GM06990 (cell line): ENCODE measurements around the gene PDLIM3.

Experiments used
- DNase-seq: peaks from one replicate; pipeline ENCODE4 v3.0.0-alpha.2; 2011; ENCODE audit not compliant: insufficient read length; ENCODE audit errors: extremely low read depth
- H3K27me3 ChIP-seq: replicated peaks from 2 replicates; pipeline ENCODE4 v1.6.0; 2011; ENCODE audit warnings: low read length; ENCODE audit not compliant: control insufficient read depth, insufficient read depth
- H3K36me3 ChIP-seq: 2 replicates; pipeline ENCODE4 v1.5.1; 2011; ENCODE audit warnings: low read length; ENCODE audit not compliant: control insufficient read depth, insufficient read depth
- H3K4me3 ChIP-seq: replicated peaks from 2 replicates; pipeline ENCODE4 v1.5.1; 2011; ENCODE audit warnings: low read depth, mild to moderate bottlenecking, control low read depth, low read length
- TF ChIP-seq, protein P1 (sequence below): IDR thresholded peaks from 2 replicates; pipeline ENCODE4 v1.5.1; 2011; ENCODE audit warnings: low read length, control low read depth, mild to moderate bottlenecking, inconsistent platforms; ENCODE audit not compliant: insufficient read depth, poor library complexity, severe bottlenecking

PDLIM3 gene, protein sequence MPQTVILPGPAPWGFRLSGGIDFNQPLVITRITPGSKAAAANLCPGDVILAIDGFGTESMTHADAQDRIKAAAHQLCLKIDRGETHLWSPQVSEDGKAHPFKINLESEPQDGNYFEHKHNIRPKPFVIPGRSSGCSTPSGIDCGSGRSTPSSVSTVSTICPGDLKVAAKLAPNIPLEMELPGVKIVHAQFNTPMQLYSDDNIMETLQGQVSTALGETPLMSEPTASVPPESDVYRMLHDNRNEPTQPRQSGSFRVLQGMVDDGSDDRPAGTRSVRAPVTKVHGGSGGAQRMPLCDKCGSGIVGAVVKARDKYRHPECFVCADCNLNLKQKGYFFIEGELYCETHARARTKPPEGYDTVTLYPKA

GRCh38 chr4:185534866-185535611, at the start of gene PDLIM3:
Gene PDLIM3, minus strand, starts transcription at chr4:185535507. Its CDS starts 73 bp downstream, at chr4:185535434.
- DNase-seq, result peak; percentile 26
- Histone ChIP-seq H3K4me3 (peak within 1 kb of the TSS; percentile 58), H3K36me3 (no peaks in the 10 kb centered on the region), H3K27me3 (peaks cover 1% of the 10 kb centered on the region)
- TF ChIP-seq, protein P1, sequence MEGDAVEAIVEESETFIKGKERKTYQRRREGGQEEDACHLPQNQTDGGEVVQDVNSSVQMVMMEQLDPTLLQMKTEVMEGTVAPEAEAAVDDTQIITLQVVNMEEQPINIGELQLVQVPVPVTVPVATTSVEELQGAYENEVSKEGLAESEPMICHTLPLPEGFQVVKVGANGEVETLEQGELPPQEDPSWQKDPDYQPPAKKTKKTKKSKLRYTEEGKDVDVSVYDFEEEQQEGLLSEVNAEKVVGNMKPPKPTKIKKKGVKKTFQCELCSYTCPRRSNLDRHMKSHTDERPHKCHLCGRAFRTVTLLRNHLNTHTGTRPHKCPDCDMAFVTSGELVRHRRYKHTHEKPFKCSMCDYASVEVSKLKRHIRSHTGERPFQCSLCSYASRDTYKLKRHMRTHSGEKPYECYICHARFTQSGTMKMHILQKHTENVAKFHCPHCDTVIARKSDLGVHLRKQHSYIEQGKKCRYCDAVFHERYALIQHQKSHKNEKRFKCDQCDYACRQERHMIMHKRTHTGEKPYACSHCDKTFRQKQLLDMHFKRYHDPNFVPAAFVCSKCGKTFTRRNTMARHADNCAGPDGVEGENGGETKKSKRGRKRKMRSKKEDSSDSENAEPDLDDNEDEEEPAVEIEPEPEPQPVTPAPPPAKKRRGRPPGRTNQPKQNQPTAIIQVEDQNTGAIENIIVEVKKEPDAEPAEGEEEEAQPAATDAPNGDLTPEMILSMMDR, result no peak

DNA sequence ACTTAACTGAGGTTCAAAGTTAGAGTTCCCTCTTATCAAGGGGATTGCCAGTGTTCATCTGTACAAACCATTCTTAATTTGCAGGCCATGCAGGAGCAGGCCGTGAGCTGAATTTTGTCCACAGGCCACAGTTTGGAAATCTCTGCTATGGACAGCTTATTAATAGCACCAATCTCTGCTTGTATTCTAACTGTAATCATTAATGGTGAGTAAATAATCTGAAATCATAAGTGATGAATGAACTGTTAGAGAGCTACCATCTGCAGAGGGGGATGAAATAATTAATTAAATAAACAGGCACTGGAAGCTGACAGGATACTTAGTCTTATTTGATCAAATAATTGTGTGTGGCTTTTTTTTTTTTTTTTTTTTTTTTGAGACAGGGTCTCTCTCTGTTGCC, 48.5 kb upstream of the PDLIM3 start:
- Histone ChIP-seq H3K36me3 (no peaks in the 10 kb centered on the region), H3K4me3 (no peak overlapping the region), H3K27me3 (no peaks in the 10 kb centered on the region)
- TF ChIP-seq, protein P1, result no peak
- DNase-seq, result no peak

DNA sequence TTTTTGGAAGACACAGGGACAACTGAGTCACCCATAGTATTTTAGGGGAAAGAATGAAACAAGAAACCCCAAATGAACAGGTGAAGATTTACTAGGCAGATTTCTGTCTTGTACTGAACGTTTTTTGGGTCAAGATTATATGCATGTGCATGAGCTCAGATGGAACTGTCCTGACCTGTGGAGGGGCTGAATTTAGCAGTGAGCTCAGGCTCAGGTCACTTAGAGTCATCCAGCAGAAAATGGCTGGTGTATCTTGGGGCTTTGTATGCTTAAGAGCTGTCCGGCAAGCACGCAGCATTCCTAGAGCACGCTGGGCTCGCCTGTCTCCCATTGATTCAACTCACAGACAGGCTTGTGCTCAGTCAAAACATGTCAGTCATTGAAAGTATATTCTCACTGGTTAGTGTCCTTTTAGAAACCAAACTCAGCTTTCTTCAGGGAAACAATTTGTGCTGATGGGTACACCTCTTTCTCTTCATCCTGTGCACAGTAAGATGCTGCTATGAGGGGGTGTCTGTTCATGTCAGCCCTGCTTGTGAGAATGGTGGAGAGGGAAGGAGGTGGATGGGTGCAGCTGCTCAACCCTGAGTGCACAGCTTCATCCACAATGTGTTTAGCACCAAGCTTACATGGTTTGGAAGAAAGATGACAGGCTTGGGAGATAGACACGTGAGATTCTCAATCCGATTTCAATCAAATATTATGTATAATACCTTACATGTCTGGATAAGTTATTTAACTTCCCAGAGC, 47.5 kb upstream of the PDLIM3 start:
- Histone ChIP-seq H3K4me3 (no peak overlapping the region), H3K27me3 (no peaks in the 10 kb centered on the region), H3K36me3 (no peaks in the 10 kb centered on the region)
- TF ChIP-seq, protein P1, result no peak
- no peak for DNase-seq

- Histone ChIP-seq H3K27me3 (no peaks in the 10 kb centered on the region), H3K4me3 (no peak overlapping the region), H3K36me3 (no peaks in the 10 kb centered on the region)
- TF ChIP-seq, protein P1, result no peak
- DNase-seq, result no peak
These were observed 45.4 kb upstream of the PDLIM3 start for GRCh38 chr4:185580699-185581098.

DNA sequence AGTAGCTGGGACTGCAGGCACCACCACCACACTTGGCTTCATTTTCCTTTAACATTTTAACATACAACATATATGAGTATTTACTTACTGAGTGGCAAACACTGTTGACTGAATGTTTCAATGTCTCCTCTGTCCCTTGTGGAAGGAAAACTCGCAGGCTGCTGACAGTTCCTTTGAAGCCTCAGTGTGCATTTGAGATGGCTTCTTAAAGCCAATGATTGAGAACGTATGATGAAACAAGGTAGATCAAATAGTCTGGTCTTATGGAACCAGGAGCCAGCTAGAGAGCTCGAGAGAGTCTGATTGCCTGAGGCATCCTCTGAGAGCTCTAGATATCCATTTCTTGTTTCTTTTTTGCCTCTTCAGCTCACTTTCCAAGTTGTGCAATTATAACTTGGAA, 43.0 kb upstream of the PDLIM3 start:
- H3K4me3 ChIP-seq, result no peak overlapping the region
- DNase-seq, result no peak
- H3K36me3 ChIP-seq, result no peaks in the 10 kb centered on the region
- TF ChIP-seq, protein P1, result no peak
- H3K27me3 ChIP-seq, result no peaks in the 10 kb centered on the region
